Stimulated activated CD8-positive, alpha-beta memory T cell treated with anti-CD3 and anti-CD28 coated beads, Interleukin-15, amount 100 ng/mL, for 4 hours (primary cell): ENCODE data around the gene PLXNA2.

Source experiments
- DNase-seq, 2 donors: peaks; one replicate each; pipeline ENCODE4 v3.0.0-alpha.2; 2020; ENCODE audit warnings: low read depth in 2 of 2

PLXNA2 gene

GRCh38 chr1:208240662-208241355, 3.4 kb downstream of the PLXNA2 start:
- DNase-seq: no peak

DNA sequence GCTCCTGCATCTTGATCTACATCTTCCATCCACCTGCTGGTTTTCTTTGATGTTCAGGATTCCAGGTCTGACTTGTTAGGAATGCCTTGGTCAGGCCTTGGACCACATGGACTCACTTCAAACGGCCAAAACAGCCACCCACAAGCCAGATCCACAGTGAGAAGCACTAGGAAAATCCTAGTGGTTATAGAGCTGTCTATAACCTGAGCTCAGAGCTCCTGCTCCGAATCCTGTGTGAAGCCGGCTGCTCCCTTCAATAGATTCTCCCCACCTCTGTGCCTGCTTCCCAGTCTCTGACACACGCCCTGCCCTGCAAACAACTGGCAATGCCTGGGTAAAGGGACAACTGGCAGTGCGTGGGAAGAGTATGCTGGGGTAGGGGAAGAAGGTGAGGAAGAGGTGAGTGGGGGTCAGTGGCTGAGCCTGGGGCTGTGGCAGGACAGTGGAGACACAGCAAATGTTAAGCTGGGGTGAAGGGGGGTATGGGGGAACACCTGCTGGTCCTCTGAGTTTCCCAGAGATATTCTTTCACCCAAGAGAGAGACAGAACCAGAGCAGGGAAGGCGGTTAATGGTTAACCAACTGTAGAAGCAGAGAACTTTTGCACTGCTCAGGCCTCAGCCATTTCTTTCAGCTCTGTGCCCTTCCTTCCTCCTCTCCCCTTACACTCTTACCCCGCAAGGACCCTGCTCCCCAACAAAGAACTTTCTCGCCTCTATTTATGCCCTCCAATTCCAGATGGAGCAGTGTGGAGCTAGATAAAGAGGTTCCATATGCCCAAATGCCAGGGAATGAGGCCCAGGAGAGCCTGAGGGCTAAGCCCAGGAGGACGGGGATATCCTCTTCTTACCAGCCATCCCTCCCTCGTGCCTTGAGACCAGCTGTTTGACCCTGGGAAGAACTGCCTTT, 4.5 kb downstream of the PLXNA2 start:
- no peak for DNase-seq

DNA sequence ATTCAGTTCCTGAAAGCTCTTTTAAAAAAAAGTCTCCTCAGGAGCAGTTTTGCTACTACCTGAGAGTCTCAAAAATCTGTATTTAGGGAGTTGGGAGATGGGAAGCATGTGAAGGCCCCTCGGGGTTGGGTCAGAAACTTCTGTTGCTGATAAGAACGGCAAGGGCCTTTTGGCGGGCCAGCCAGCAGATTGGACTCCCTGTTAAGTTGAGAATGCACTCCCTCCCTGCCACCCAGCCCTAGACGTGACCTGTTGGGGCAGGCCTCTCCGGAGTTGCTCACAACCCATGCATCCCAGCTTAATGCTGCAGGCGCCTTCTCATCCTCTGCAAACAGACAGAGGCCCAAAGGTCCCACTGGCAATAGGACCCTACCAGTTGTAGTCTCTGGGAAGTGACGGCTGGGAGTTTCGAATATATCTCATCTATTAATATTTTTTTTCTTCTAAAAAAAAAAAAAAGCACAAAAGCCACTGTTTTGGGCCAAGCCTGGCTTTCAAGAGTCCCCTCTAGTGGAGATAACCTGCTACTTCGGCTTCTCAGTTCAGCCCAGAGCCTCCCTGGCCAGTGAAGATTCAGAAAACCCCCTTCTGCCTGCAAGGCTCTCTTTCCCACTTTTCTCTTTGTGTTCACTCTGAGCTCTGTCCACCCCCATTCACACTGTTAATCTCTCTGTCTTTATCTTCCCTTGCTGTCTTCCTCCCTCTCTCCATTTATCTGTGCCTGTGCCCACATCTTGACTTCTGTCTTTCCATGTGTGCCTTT, 5.3 kb downstream of the PLXNA2 start:
- no peak for DNase-seq

GRCh38 chr1:208237241-208237640, 6.9 kb downstream of the PLXNA2 start:
- DNase-seq: no peak

- DNase-seq: no peak
These were observed 8.0 kb downstream of the PLXNA2 start for GRCh38 chr1:208235982-208236761.

DNA sequence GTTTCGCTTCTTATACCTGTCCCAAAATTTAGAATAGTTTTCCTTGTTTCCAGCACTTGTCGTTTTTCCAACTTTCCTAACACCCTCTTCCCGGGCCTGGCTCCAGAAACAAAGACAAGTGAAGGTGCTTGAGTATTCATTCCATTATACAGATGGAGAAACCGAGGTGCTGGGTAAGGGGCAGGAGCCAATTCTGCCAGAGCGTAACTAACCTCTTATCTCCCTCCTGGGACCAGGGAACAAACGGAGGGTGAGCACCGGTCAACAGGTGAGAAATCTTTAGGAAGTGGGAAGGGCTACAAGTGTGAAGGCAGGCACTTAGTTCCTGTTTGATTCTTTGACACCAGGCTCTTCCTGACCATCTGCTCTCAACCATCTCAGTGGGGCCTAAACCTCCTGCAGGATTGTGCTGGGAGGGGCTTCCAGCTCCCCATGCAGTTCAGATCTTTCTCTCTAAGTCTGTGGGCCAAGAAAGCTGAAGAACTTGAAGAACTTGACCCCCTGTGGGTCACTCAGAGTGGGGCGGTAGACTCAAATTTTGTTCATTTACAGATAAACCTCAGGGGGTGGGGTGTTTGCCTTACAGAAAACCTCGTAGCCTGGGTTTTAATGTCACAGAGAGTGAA, 8.7 kb downstream of the PLXNA2 start:
- no peak for DNase-seq

GRCh38 chr1:208234721-208235120, 9.5 kb downstream of the PLXNA2 start:
- no peak for DNase-seq

DNA sequence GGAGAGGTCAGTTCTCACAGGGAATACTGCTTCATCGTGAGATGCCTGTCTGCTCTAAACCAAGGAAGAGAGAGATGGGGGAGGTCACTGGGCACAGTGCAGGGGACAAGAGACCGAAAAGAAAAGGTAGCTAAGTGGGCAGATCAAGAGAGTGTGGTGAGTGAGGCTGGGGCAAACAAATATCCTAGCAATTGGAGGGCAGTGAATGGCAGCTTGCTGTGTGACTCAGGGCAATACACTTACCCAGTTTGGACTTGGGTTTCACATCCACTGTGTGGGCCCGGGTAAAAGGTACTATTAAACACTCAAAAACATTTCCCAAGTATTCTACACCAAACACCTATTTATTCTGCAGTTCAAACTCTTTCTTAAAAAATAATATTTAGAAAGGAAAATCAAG, 10.2 kb downstream of the PLXNA2 start:
- DNase-seq: no peak

- no peak for DNase-seq
These were observed 10.6 kb downstream of the PLXNA2 start for GRCh38 chr1:208233546-208233945.

GRCh38 chr1:208232662-208233038, 11.5 kb downstream of the PLXNA2 start:
- DNase-seq: no peak

DNA sequence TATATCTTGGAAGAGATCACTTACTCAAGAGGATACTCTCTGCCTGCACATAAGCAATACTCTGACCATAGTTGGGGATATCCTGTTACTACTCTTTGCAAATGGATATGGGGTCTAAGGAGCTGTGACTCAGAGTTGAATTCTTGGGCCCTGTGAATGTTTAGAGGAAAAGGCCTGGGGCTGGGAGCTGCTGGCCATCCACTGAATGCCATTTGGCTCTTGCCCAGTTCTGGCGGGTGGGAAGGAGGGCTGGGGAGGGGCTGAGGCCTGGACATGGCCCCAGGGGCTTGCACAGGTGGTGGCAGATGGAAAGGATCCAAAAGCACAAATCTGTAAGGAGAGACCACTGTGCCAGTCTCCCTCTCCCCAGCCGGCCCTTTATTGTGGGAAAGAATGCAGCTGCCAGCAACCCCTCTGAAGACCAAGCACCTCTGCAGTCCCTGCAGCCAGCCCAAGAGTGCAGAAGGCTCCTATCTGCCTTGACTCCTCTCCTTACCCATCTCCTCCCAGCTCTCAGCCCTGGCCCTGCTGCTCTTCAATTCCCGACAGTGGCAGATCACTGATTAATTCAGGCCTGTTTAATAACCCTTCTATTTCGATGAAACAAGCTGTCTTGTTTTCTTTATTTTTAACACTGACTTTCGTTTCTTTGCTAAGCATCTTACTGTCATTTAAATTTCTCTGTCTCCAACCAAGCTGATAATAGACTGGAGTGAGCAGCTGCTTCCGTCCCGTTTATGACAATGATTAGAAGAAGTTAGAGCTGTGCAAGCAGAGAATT, 12.1 kb downstream of the PLXNA2 start:
- no peak for DNase-seq

DNA sequence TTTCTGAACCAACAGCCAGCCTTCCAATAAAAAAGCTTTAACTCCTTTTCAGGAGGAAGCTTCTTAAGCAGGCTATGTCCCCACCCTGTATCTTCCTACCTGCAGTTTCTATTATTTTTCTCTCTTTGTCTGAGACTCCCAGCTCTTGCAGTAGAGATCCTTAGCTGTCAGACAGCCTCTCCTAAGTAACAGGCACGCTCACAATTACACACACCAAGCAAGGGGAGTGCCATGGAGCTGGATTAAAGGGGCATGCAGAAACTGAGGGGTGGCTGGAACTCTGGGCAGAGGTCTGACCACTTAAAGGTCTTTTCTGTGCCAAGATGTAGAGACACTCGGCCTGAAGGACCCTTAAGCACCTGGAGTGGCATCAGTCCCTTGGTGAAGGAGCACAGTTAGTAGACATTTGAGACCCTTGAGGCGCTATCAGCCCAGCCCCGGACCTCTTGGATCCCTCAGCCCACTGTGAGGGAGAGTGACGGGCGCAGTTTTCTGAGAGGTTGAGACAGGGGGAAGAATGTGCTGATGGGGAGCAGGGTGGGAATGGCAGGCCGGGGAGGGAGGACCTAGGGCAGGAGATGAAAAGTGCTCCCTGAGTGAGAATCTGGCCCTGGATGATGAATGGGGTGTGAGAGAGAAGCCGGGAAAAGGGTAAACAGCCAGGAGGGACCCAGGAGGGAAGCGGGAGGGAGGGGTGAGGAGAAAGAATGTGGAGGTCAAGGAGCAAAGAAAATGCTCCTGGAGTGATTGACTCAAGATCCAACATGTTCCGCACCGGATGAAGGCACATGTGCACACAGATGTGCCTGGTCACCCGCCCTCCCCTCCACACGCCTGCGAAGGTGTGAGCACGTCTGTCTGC, 13.3 kb downstream of the PLXNA2 start:
- no peak for DNase-seq

DNA sequence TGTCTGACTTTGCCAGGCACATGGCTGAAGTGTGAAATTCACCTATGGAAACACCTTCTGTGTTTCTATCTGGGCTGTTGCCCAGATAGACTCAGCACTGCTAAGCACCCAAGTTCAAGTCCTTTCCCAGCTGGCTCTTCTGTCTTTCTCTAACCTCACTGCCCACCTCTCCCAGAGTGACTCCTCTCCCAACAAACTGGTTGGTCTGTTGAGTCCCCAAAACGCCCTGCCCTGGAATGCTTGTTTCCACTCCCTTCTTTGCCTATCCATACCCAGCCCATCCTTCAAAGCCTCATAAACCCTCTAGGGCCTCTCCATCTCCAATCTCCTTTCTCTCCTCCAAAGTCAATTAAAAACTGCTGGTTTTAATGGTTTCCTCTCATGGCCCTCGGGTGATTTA, 15.6 kb downstream of the PLXNA2 start:
- no peak for DNase-seq

GRCh38 chr1:208228026-208228425, 16.2 kb downstream of the PLXNA2 start:
- DNase-seq: no peak

DNA sequence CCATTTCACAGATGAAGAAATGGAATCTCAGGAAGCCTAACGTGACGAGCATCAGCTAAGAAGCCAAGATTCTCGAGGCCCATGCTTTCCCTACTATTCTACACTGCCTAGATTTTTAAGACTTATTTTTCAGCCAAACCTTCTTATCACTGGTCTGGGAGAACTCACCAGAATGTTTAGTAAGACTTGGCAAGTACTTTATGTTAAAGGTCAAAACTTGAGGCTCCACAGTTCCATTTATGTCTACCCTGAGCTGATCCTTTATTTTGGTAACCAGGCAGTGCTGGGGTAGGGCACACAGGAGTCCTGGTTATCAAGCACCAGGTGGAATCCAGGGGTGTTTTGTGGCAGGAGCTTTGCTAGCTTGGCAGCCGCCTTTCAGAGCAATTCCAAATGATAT, 16.8 kb downstream of the PLXNA2 start:
- DNase-seq: no peak

GRCh38 chr1:208225954-208226937, 17.9 kb downstream of the PLXNA2 start:
- no peak for DNase-seq

GRCh38 chr1:208224192-208224713, 19.9 kb downstream of the PLXNA2 start:
- no peak for DNase-seq

GRCh38 chr1:208223136-208223535, 21.0 kb downstream of the PLXNA2 start:
- no peak for DNase-seq
